DND-41 (cell line): ENCODE data around the gene SIRPA.

Experiments
- ATAC-seq: fragments of 200-7000 bp; cut with Tn5 transposase; 3 replicates; pipeline ENCODE4 v1.9.1; 2021; ENCODE audit warnings: low read depth; ENCODE audit not compliant: insufficient read depth
- DNase-seq: peaks from one replicate; pipeline ENCODE4 v3.0.0-alpha.2; 2020
- H2AFZ ChIP-seq: 2 replicates; pipeline ENCODE4 v1.6.0; 2012; ENCODE audit warnings: low read depth, low read length
- H3K27ac ChIP-seq: 2 replicates; pipeline ENCODE4 v1.5.1; 2012; ENCODE audit warnings: low read length, inconsistent platforms
- H3K27me3 ChIP-seq: fragments of 200-600 bp; sonication (generic); 2 replicates; pipeline ENCODE4 v1.6.0; 2012; ENCODE audit warnings: low read length, mild to moderate bottlenecking, inconsistent platforms; ENCODE audit not compliant: insufficient read depth, poor library complexity
- H3K36me3 ChIP-seq: 2 replicates; pipeline ENCODE4 v1.5.1; 2012; ENCODE audit warnings: low read length, inconsistent platforms; ENCODE audit not compliant: insufficient read depth
- H3K4me1 ChIP-seq: 2 replicates; pipeline ENCODE4 v1.5.1; 2012; ENCODE audit warnings: mild to moderate bottlenecking, low read length; ENCODE audit not compliant: insufficient read depth
- H3K4me2 ChIP-seq: 2 replicates; pipeline ENCODE4 v1.6.0; 2012; ENCODE audit warnings: mild to moderate bottlenecking, moderate library complexity, low read length, inconsistent platforms; ENCODE audit not compliant: insufficient read depth
- H3K4me3 ChIP-seq, 2 experiments: fragments of 200-600 bp in 1 of 2; shearing (Covaris generic) in 1 of 2; 2 replicates each; pipeline ENCODE4 v1.5.1; 2012 to 2016; ENCODE audit warnings: inconsistent platforms in 2 of 2, low read length in 2 of 2, mild to moderate bottlenecking in 2 of 2, low read depth in 1 of 2, moderate library complexity in 1 of 2
- H3K79me2 ChIP-seq: 2 replicates; pipeline ENCODE4 v1.6.0; 2012; ENCODE audit warnings: low read length, inconsistent platforms; ENCODE audit not compliant: insufficient read depth
- H3K9ac ChIP-seq: 2 replicates; pipeline ENCODE4 v1.6.0; 2012; ENCODE audit warnings: low read depth, mild to moderate bottlenecking, inconsistent platforms, low read length, moderate library complexity
- H3K9me3 ChIP-seq: 2 replicates; pipeline ENCODE4 v1.5.1; 2012; ENCODE audit warnings: low read length, moderate library complexity, mild to moderate bottlenecking, inconsistent platforms; ENCODE audit not compliant: insufficient read depth, severe bottlenecking
- H4K20me1 ChIP-seq: 2 replicates; pipeline ENCODE4 v1.6.0; 2012; ENCODE audit warnings: low read length; ENCODE audit not compliant: insufficient read depth
- CTCF ChIP-seq: IDR thresholded peaks from 2 replicates; pipeline ENCODE4 v1.5.1; 2012; ENCODE audit warnings: borderline replicate concordance, low read length, moderate library complexity, mild to moderate bottlenecking; ENCODE audit not compliant: poor library complexity, severe bottlenecking; ENCODE audit errors: extremely low read depth
- EZH2 ChIP-seq: IDR thresholded peaks from 3 replicates; pipeline ENCODE4 v1.6.1; 2012; ENCODE audit warnings: borderline replicate concordance, low read depth, mild to moderate bottlenecking, moderate library complexity, low read length, inconsistent platforms; ENCODE audit not compliant: severe bottlenecking

SIRPA gene

GRCh38 chr20:1917786-1918185, 22.6 kb downstream of the SIRPA start:
- Histone ChIP-seq H3K4me2 (no peak overlapping the region), H3K36me3 (no peaks in the 10 kb centered on the region)
- ATAC-seq = no peak

GRCh38 chr20:1918491-1919165, 23.4 kb downstream of the SIRPA start:
- no peaks in the 10 kb centered on the region for H3K4me1 ChIP-seq
- no peak overlapping the region for H3K27ac ChIP-seq
- no peak for TF ChIP-seq CTCF
- no peak for TF ChIP-seq EZH2
- DNase-seq (no peak), ATAC-seq (no peak)
- H3K79me2 ChIP-seq = no peaks in the 10 kb centered on the region
- H3K4me3 ChIP-seq = no peak overlapping the region
- no peaks in the 10 kb centered on the region for H3K36me3 ChIP-seq
- peaks cover 5% of the 10 kb centered on the region for H3K27me3 ChIP-seq
- H4K20me1 ChIP-seq = 0 out of 2 replicates have a peak, but pooled peaks cover 4% of the 10 kb centered on the region
- no peak overlapping the region for H3K4me2 ChIP-seq
- no peaks in the 10 kb centered on the region for H3K9me3 ChIP-seq
- H3K9ac ChIP-seq = no peak overlapping the region
- H2AFZ ChIP-seq = no peak overlapping the region

More at GRCh38 chr20:1917786-1918185, 22.6 kb downstream of the SIRPA start:
- DNase-seq = no peak
- H3K4me3 ChIP-seq = no peak overlapping the region
- H3K9me3 ChIP-seq = no peaks in the 10 kb centered on the region
- no peak overlapping the region for H3K27ac ChIP-seq
- H2AFZ ChIP-seq = no peak overlapping the region
- no peaks in the 10 kb centered on the region for H3K4me1 ChIP-seq
- H3K9ac ChIP-seq = no peak overlapping the region
- peaks cover 5% of the 10 kb centered on the region for H3K27me3 ChIP-seq
- TF ChIP-seq CTCF (no peak), EZH2 (no peak)
- no peaks in the 10 kb centered on the region for H3K79me2 ChIP-seq
- 0 out of 2 replicates have a peak, but pooled peaks cover 4% of the 10 kb centered on the region for H4K20me1 ChIP-seq

- Histone ChIP-seq H3K9me3 (no peaks in the 10 kb centered on the region), H3K9ac (no peak overlapping the region), H4K20me1 (0 out of 2 replicates have a peak, but pooled peaks cover 5% of the 10 kb centered on the region), H3K4me1 (no peaks in the 10 kb centered on the region), H3K36me3 (no peaks in the 10 kb centered on the region), H3K4me3 (no peak overlapping the region), H3K79me2 (no peaks in the 10 kb centered on the region), H3K4me2 (no peak overlapping the region), H3K27ac (no peak overlapping the region), H3K27me3 (peaks cover 5% of the 10 kb centered on the region), H2AFZ (no peak overlapping the region)
- ATAC-seq = no peak
- TF ChIP-seq EZH2 = no peak
- TF ChIP-seq CTCF = no peak
- no peak for DNase-seq
Observed at GRCh38 chr20:1920252-1920651, 25.0 kb downstream of the SIRPA start.
